Measurements from ENCODE around the gene LRIG1.

- TF ChIP-seq, protein P1, sequence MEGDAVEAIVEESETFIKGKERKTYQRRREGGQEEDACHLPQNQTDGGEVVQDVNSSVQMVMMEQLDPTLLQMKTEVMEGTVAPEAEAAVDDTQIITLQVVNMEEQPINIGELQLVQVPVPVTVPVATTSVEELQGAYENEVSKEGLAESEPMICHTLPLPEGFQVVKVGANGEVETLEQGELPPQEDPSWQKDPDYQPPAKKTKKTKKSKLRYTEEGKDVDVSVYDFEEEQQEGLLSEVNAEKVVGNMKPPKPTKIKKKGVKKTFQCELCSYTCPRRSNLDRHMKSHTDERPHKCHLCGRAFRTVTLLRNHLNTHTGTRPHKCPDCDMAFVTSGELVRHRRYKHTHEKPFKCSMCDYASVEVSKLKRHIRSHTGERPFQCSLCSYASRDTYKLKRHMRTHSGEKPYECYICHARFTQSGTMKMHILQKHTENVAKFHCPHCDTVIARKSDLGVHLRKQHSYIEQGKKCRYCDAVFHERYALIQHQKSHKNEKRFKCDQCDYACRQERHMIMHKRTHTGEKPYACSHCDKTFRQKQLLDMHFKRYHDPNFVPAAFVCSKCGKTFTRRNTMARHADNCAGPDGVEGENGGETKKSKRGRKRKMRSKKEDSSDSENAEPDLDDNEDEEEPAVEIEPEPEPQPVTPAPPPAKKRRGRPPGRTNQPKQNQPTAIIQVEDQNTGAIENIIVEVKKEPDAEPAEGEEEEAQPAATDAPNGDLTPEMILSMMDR (IDR thresholded peaks at IDR 0.05; ENCODE audit: low read depth, low read length), result no peak
- no peak for TF ChIP-seq EZH2phosphoT487 (IDR thresholded peaks at IDR 0.05; ENCODE audit: low read depth)
Observed at GRCh38 chr3:66527246-66527645, 26.4 kb upstream of the LRIG1 start.

All from OCI-LY3 (cell line).